Measurements from ENCODE around the gene DAG1.

GRCh38 chr3:49469037-49469935, 781 bp upstream of the DAG1 start:
- TF ChIP-seq POLR2A (IDR thresholded peaks at IDR 0.05; ENCODE audit: low read depth, low read length) (no peak), SPI1 (IDR thresholded peaks at IDR 0.05; ENCODE audit: low read depth, low read length) (no peak)
